Smooth muscle cell (in vitro differentiated cells): ENCODE data around the gene KPNA6. TPM values are rescaled to one million over a fixed set of nuclear protein-coding genes. Genes with fewer than 3 reads are reported as not detected.

ENCODE experiments used
- DNase-seq: peaks from one replicate; lab custom pipeline; 2025; ENCODE audit not compliant: unreplicated experiment; lab: John Stamatoyannopoulos, UW
- H2AFZ ChIP-seq: fragments of 200-600 bp; sonication (generic); 2 replicates; pipeline ENCODE4 v1.6.0; 2016; ENCODE audit warnings: antibody characterized with exemption, low read depth, mild to moderate bottlenecking
- H3F3A ChIP-seq: fragments of 200-600 bp; sonication (generic); 2 replicates; pipeline ENCODE4 v1.6.0; 2017; ENCODE audit warnings: antibody characterized with exemption, low read depth
- H3K27ac ChIP-seq: fragments of 200-600 bp; sonication (generic); 2 replicates; pipeline ENCODE4 v1.5.1; 2016; ENCODE audit warnings: low read depth, mild to moderate bottlenecking
- H3K27me3 ChIP-seq: fragments of 200-600 bp; sonication (generic); 2 replicates; pipeline ENCODE4 v1.6.1; 2016; ENCODE audit warnings: low read depth, mild to moderate bottlenecking
- H3K36me3 ChIP-seq: fragments of 200-600 bp; sonication (generic); 2 replicates; pipeline ENCODE4 v1.5.1; 2016; ENCODE audit warnings: low read depth
- H3K4me1 ChIP-seq: fragments of 200-600 bp; sonication (generic); 2 replicates; pipeline ENCODE4 v1.5.1; 2016; ENCODE audit warnings: low read depth
- H3K4me2 ChIP-seq: fragments of 200-600 bp; sonication (generic); 2 replicates; pipeline ENCODE4 v1.6.0; 2016; ENCODE audit warnings: mild to moderate bottlenecking
- H3K4me3 ChIP-seq: fragments of 200-600 bp; sonication (generic); 2 replicates; pipeline ENCODE4 v1.5.1; 2016; ENCODE audit warnings: mild to moderate bottlenecking
- H3K79me2 ChIP-seq: fragments of 200-600 bp; sonication (generic); 2 replicates; pipeline ENCODE4 v1.6.0; 2016; ENCODE audit warnings: low read depth, mild to moderate bottlenecking
- H3K9ac ChIP-seq: fragments of 200-600 bp; sonication (generic); 2 replicates; pipeline ENCODE4 v1.6.0; 2016; ENCODE audit warnings: low read depth
- H3K9me3 ChIP-seq: fragments of 200-600 bp; sonication (generic); replicated peaks from 2 replicates; pipeline ENCODE4 v1.5.1; 2016; ENCODE audit warnings: low read depth
- H4K20me1 ChIP-seq: fragments of 200-600 bp; sonication (generic); 2 replicates; pipeline ENCODE4 v1.6.0; 2016; ENCODE audit warnings: low read depth
- CTCF ChIP-seq: fragments of 200-600 bp; sonication (generic); IDR thresholded peaks from 2 replicates; pipeline ENCODE4 v1.5.1; 2017; ENCODE audit warnings: borderline replicate concordance, mild to moderate bottlenecking, antibody characterized with exemption; ENCODE audit not compliant: insufficient read depth, poor library complexity, severe bottlenecking
- WGBS: methylation state at CpG from one replicate; pipeline ENCODE4 v1.1.7; 2016; ENCODE audit warnings: low lambda C conversion rate; 5-methylcytosine and 5-hydroxymethylcytosine counted together
- polyA plus RNA-seq: library from polyadenylated mRNA; unstranded; fragments of >200 nt; fragmentation: Nextera tagmentation; extraction: Ambion mirVana; gene quantifications from 2 replicates; pipeline ENCODE4 v1.2.1, GENCODE V29; 2016
- total RNA-seq: library from RNA; depleted of rRNA; stranded (reverse); fragments of >200 nt; gene quantifications from 2 replicates; pipeline ENCODE4 v1.2.3, GENCODE V29; 2014

Gene KPNA6
- total and polyA plus RNA-seq, 2 experiments from 2014 or later, result 29.1 to 35.8 TPM

- Histone ChIP-seq H3K4me3 (no peak overlapping the region), H3K4me1 (no peaks in the 10 kb centered on the region), H3K4me2 (no peak overlapping the region), H3K9ac (no peak overlapping the region), H4K20me1 (no peaks in the 10 kb centered on the region), H3F3A (no peaks in the 10 kb centered on the region), H3K36me3 (peaks cover 7% of the 10 kb centered on the region), H3K27me3 (no peaks in the 10 kb centered on the region), H3K27ac (no peak overlapping the region), H3K79me2 (no peaks in the 10 kb centered on the region), H2AFZ (no peak overlapping the region), H3K9me3 (no peaks in the 10 kb centered on the region)
- 96% methylated on average over 10 of the region's 10 CpGs for WGBS
- TF ChIP-seq CTCF, result no peak
- no peak for DNase-seq
Observed at GRCh38 chr1:32100359-32100758, 7.5 kb upstream of the KPNA6 start.

- H3K27ac ChIP-seq, result peak overlapping the region; percentile 6
Observed at GRCh38 chr1:32100807-32101708, 6.8 kb upstream of the KPNA6 start.

GRCh38 chr1:32104127-32104526 is 3.7 kb upstream of the KPNA6 start:
- Histone ChIP-seq H4K20me1 (peaks cover 8% of the 10 kb centered on the region), H3K27ac (no peak overlapping the region), H3K4me1 (peaks cover 3% of the 10 kb centered on the region), H3K4me2 (no peak overlapping the region), H3K4me3 (no peak overlapping the region), H3K27me3 (no peaks in the 10 kb centered on the region), H3F3A (no peaks in the 10 kb centered on the region), H2AFZ (no peak overlapping the region), H3K36me3 (no peaks in the 10 kb centered on the region), H3K9me3 (no peaks in the 10 kb centered on the region), H3K79me2 (peaks cover 9% of the 10 kb centered on the region), H3K9ac (no peak overlapping the region)
- no peak for DNase-seq
- TF ChIP-seq CTCF, result no peak
- WGBS, result 83% methylated on average over 4 of the region's 4 CpGs

More at GRCh38 chr1:32100807-32101708, 6.8 kb upstream of the KPNA6 start:
- H3K4me1 ChIP-seq, result no peaks in the 10 kb centered on the region
- 85% methylated on average over 9 of the region's 9 CpGs for WGBS
- H4K20me1 ChIP-seq, result no peaks in the 10 kb centered on the region
- no peak overlapping the region for H2AFZ ChIP-seq
- no peak for TF ChIP-seq CTCF
- no peaks in the 10 kb centered on the region for H3K9me3 ChIP-seq
- H3K36me3 ChIP-seq, result peaks cover under 1% of the 10 kb centered on the region
- no peak overlapping the region for H3K9ac ChIP-seq
- no peaks in the 10 kb centered on the region for H3K27me3 ChIP-seq
- H3K4me2 ChIP-seq, result peak overlapping the region; percentile 12
- no peak for DNase-seq
- H3K79me2 ChIP-seq, result no peaks in the 10 kb centered on the region
- H3K4me3 ChIP-seq, result no peak overlapping the region
- H3F3A ChIP-seq, result no peaks in the 10 kb centered on the region
